ENCODE data around the gene GDPD1.
"Not testable (repeated sequence)": the region's sequence is repeated elsewhere in the genome, so short reads cannot be mapped to it uniquely, and the experiment has no call there.

The GDPD1 gene

DNA sequence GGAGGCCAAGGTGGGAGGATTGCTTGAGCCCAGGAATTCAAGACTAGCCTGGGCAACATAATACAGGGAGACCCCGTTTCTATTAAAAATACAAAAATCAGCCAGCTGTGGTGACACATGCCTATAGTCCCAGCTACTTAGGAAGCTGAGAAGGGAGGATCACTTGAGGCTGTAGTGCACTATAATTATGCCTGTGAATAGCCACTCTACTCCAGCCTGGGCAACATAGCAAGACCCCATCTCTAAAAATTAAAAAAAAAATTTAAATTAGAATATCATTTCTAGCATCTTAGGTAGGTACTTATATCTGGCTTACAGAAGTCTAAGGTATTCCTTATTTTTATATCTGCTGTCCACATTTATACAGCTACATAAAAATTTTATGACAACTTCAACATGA lies 18.0 kb upstream of the GDPD1 start:
- DNase-seq (ENCODE audit: extremely low spot score): no peak
- ChIA-PET POLR2A (no interaction called here), CTCF (no interaction called here)
- TF ChIP-seq ZNF384 (IDR thresholded peaks at IDR 0.05) (no peak), CTBP1 (IDR thresholded peaks at IDR 0.05; ENCODE audit: borderline replicate concordance) (no peak), L3MBTL2 (conservative IDR thresholded peaks at IDR 0.05) (no peak), NFRKB (IDR thresholded peaks at IDR 0.05) (no peak), FOXK2 (IDR thresholded peaks at IDR 0.05) (no peak), HDGF (IDR thresholded peaks at IDR 0.05; ENCODE audit: borderline replicate concordance) (no peak), ARNT (IDR thresholded peaks at IDR 0.05) (no peak), FOXA1 (IDR thresholded peaks at IDR 0.05) (no peak), ELF4 (IDR thresholded peaks at IDR 0.05) (no peak), LEF1 (IDR thresholded peaks at IDR 0.05; ENCODE audit: borderline replicate concordance) (no peak)
- TF ChIP-seq, protein P1, sequence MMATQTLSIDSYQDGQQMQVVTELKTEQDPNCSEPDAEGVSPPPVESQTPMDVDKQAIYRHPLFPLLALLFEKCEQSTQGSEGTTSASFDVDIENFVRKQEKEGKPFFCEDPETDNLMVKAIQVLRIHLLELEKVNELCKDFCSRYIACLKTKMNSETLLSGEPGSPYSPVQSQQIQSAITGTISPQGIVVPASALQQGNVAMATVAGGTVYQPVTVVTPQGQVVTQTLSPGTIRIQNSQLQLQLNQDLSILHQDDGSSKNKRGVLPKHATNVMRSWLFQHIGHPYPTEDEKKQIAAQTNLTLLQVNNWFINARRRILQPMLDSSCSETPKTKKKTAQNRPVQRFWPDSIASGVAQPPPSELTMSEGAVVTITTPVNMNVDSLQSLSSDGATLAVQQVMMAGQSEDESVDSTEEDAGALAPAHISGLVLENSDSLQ (IDR thresholded peaks at IDR 0.05): no peak

DNA sequence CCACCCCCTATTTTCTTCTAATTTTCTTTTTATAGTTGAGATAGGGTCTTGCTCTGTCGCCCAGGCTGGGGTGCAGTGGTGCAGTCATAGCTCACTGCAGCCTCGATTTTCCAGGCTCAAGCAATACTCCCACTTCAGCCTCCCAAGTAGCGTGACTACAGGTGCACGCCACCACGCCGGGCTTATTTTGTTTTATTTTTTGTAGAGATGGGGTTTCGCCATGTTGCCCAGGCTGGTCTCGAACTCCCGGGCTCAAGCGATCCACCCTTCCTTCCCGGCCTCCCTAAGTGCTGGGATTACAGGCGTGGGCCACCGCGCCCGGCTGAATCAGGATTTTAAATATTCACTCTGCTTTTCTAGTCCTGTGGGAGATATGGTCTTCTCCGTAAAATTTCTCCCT lies 941 bp upstream of the GDPD1 start:
- no peak for TF ChIP-seq FOXK2 (IDR thresholded peaks at IDR 0.05)
- TF ChIP-seq FOXM1 (IDR thresholded peaks at IDR 0.05; ENCODE audit: borderline replicate concordance): no peak
- TF ChIP-seq ELF4 (IDR thresholded peaks at IDR 0.05): no peak
- TF ChIP-seq CTBP1 (IDR thresholded peaks at IDR 0.05; ENCODE audit: borderline replicate concordance): no peak
- no peak for TF ChIP-seq SP1 (IDR thresholded peaks at IDR 0.05)
- TF ChIP-seq ZNF384 (IDR thresholded peaks at IDR 0.05): no peak
- TF ChIP-seq HDGF (IDR thresholded peaks at IDR 0.05; ENCODE audit: borderline replicate concordance): no peak
- no peak for DNase-seq (ENCODE audit: extremely low spot score)
- ChIA-PET POLR2A (interaction anchor here (1.2 to 2.7 kb wide), 2 partner anchors 9 to 400 kb away, joined by 4 to 50 read pairs; partner anchors contain the start of genes CLTC and SMG8), CTCF (no interaction called here)

DNA sequence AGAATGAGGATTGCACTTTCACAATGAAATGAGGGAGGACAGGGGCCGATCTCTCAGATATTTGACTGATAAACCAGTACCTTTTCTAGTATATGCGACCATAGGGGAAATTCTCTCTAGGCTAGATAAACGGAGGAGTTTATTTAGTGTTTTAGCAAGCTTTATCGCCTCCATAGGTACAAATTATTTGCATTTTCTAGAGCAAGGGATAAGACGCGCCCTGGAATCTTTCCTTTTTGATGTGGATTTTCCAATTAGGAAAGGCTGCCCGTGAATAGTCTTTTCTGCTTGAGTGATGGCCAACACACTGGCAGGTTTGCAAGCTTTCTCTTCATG lies 351 bp upstream of the GDPD1 start:
- ChIA-PET CTCF (no interaction called here), POLR2A (interaction anchor here (0.8 to 2.7 kb wide), 9 partner anchors 8 to 487 kb away, joined by 3 to 50 read pairs (median 3); partner anchors contain the start of genes CLTC, PRR11, PTRH2 and SKA2)
- DNase-seq (ENCODE audit: extremely low spot score): no peak
- no peak for TF ChIP-seq FOXK2 (IDR thresholded peaks at IDR 0.05)
- no peak for TF ChIP-seq HDGF (IDR thresholded peaks at IDR 0.05; ENCODE audit: borderline replicate concordance)
- no peak for TF ChIP-seq ZNF384 (IDR thresholded peaks at IDR 0.05)
- no peak for TF ChIP-seq FOXM1 (IDR thresholded peaks at IDR 0.05; ENCODE audit: borderline replicate concordance)
- no peak for TF ChIP-seq NFRKB (IDR thresholded peaks at IDR 0.05)
- TF ChIP-seq SUZ12 (IDR thresholded peaks at IDR 0.05): no peak
- TF ChIP-seq BHLHE40 (IDR thresholded peaks at IDR 0.05; ENCODE audit: borderline replicate concordance): no peak
- TF ChIP-seq L3MBTL2 (conservative IDR thresholded peaks at IDR 0.05): no peak

DNA sequence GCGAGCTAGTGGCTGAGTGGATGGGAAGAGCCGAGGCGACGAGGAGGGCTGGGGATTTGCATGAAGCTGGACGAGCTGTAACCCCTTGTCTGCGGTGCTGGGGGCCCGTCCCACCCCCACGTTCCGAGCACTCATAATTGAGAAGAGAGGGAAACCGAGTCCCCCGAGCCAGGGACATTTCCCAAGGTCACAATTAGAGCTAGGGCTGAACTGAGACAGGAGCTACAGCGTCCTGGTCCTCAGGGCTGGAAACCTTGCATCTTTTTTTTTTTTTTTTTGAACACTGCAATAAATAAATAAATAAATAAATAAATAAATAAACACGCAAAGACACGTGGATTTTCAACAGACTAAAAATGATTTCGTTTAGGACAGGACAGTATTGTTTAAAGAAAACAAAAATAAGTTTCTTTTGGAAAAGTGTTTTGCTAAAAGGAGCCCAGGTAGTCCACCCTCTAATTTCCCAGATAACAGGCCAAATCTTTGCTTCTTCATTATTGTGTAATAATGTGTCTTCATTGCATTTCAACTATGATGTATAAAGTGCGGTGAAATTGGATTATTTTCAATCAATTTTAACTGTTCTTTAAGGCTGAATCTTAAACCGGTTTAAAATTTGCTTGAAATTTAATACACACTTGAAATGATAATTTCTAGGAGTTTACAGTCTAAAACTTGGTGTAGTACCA lies 992 bp downstream of the GDPD1 start:
- ChIA-PET POLR2A (interaction anchor here (1.0 to 2.7 kb wide), 5 partner anchors 9 to 116 kb away, joined by 3 to 50 read pairs (median 3); partner anchors contain the start of gene SMG8), CTCF (interaction anchor here (0.6 kb wide), 2 partner anchors 72 to 250 kb away, joined by 4 read pairs; no protein-coding TSS in a partner anchor)
- DNase-seq (ENCODE audit: extremely low spot score): peak; percentile 38
- TF ChIP-seq LEF1 (IDR thresholded peaks at IDR 0.05; ENCODE audit: borderline replicate concordance): no peak
- no peak for TF ChIP-seq NFRKB (IDR thresholded peaks at IDR 0.05)
- TF ChIP-seq, protein P1 (IDR thresholded peaks at IDR 0.05): no peak
- no peak for TF ChIP-seq SP1 (IDR thresholded peaks at IDR 0.05)
- no peak for TF ChIP-seq L3MBTL2 (conservative IDR thresholded peaks at IDR 0.05)
- TF ChIP-seq CTBP1 (IDR thresholded peaks at IDR 0.05; ENCODE audit: borderline replicate concordance): no peak
- no peak for TF ChIP-seq FOXM1 (IDR thresholded peaks at IDR 0.05; ENCODE audit: borderline replicate concordance)
- peak; percentile 77 for TF ChIP-seq ZNF384 (IDR thresholded peaks at IDR 0.05)

DNA sequence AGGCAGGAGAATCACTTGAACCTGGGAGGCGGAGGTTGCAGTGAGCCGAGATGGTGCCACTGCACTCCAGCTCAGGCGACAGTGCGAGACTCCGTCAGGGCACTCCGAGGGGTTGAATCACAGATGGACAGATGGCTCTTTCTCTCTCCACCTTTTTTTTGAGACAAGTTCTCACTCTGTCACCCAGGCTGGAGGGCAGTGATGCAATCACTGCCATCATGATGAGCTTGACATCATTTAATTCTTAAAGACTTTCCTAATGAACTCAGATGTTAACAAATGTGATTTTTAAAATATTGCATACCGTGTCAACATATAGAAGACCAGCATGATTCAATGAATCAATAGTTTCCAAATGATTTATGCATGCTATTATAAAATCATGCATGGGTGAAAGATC lies 3.5 kb downstream of the GDPD1 start:
- POLR2A ChIA-PET: no interaction called here
- TF ChIP-seq L3MBTL2 (conservative IDR thresholded peaks at IDR 0.05) (no peak), BHLHE40 (IDR thresholded peaks at IDR 0.05; ENCODE audit: borderline replicate concordance) (no peak), ARNT (IDR thresholded peaks at IDR 0.05) (no peak), FOXA1 (IDR thresholded peaks at IDR 0.05) (no peak), ELF4 (IDR thresholded peaks at IDR 0.05) (no peak), NFRKB (IDR thresholded peaks at IDR 0.05) (no peak), SUZ12 (IDR thresholded peaks at IDR 0.05) (no peak), HDGF (IDR thresholded peaks at IDR 0.05; ENCODE audit: borderline replicate concordance) (no peak), CTBP1 (IDR thresholded peaks at IDR 0.05; ENCODE audit: borderline replicate concordance) (no peak), FOXM1 (IDR thresholded peaks at IDR 0.05; ENCODE audit: borderline replicate concordance) (no peak)
- TF ChIP-seq, protein P1 (IDR thresholded peaks at IDR 0.05): no peak
- no peak for DNase-seq (ENCODE audit: extremely low spot score)
- CTCF ChIA-PET: no interaction called here

DNA sequence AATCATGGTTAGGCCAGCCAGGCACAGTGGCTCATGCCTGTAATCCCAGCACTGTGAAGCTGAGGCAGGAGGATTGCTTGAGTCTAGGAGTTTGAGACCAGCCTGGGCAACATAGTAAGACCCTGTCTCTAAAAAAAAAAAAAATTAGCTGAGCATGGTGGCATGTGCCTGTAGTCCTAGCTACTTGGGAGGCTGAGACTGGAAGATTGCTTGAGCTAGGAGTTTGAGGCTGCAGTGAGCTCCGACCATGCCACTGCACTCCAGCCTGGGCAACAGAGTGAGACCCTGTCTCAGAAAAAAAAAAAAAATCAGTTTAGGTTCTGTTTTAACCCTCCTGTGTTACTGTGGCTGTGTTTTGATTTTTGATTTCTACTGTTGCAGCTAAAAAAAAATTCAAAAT lies 8.3 kb downstream of the GDPD1 start:
- CTCF ChIA-PET: interaction anchor here (0.7 kb wide), 1 partner anchor 88 kb away, joined by 6 read pairs; no protein-coding TSS in a partner anchor
- DNase-seq (ENCODE audit: extremely low spot score): not testable (repeated sequence)
- POLR2A ChIA-PET: interaction anchor here (1.1 kb wide), 1 partner anchor 8 kb away, joined by 4 read pairs; the partner anchor contains the start of gene GDPD1

DNA sequence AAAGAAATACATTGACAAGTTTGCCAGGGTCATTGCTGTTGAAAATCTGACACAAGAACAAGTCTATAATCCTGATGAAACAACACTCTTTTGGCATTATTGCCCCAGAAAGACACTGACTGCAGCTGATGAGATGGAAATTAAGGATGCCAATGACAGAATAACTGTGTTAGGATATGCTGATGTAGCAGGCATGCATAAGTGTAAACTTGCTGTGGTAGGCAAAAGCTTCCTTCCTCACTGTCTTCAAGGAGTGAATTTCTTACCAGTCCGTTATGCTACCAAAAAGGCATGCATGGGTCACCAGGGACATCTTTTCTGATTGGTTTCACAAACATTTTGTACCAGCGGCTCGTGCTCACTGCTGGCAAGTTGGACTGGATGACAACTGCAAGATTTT lies 10.5 kb downstream of the GDPD1 start:
- CTCF ChIA-PET: no interaction called here
- DNase-seq (ENCODE audit: extremely low spot score): no peak
- TF ChIP-seq ELF4 (IDR thresholded peaks at IDR 0.05): no peak
- TF ChIP-seq HDGF (IDR thresholded peaks at IDR 0.05; ENCODE audit: borderline replicate concordance): no peak
- TF ChIP-seq, protein P1 (IDR thresholded peaks at IDR 0.05): no peak
- TF ChIP-seq CTBP1 (IDR thresholded peaks at IDR 0.05; ENCODE audit: borderline replicate concordance): no peak
- TF ChIP-seq FOXA1 (IDR thresholded peaks at IDR 0.05): no peak
- no peak for TF ChIP-seq SUZ12 (IDR thresholded peaks at IDR 0.05)
- no peak for TF ChIP-seq NFRKB (IDR thresholded peaks at IDR 0.05)
- no peak for TF ChIP-seq ARNT (IDR thresholded peaks at IDR 0.05)
- TF ChIP-seq TARDBP (IDR thresholded peaks at IDR 0.05): no peak
- TF ChIP-seq BHLHE40 (IDR thresholded peaks at IDR 0.05; ENCODE audit: borderline replicate concordance): no peak
- POLR2A ChIA-PET: interaction anchor here (1.6 kb wide), 1 partner anchor 10 kb away, joined by 3 read pairs; no protein-coding TSS in a partner anchor

Data from HEK293T (cell line).